IPS-11a (cell line): Measurements from ENCODE around the gene RGL3.
"Not testable (repeated sequence)": the region's sequence is repeated elsewhere in the genome, so short reads cannot be mapped to it uniquely, and the experiment has no call there.

Experiments
- H3K4me3 ChIP-seq: one replicate; pipeline ENCODE4 v1.5.1; 2013; ENCODE audit warnings: low read depth, low read length, control low read depth

Gene RGL3

DNA sequence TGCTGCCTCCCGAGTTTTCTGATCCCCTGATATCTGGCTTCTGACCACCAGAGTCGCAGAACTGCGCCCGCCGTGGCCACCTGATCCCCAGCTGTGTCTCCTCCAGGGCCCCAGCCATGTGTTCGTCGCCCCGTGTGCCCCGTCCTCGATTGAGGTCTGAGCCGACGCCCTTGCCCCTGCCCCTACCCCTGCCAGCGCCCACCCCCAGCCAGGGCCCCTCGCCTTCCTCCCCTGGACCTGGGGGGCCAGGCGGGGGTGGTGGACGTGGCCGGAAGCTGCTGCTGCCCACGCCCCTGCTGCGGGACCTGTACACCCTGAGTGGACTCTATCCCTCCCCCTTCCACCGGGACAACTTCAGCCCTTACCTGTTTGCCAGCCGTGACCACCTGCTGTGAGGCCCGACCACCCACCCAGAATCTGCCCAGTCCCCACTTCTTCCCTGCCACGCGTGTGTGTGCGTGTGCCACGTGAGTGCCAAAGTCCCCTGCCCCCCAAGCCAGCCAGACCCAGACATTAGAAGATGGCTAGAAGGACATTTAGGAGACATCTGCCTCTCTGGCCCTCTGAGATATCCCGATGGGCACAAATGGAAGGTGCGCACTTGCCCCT lies 54.7 kb downstream of the RGL3 start:
- no peak overlapping the region for H3K4me3 ChIP-seq

- H3K4me3 ChIP-seq = no peak overlapping the region
Measured at GRCh38 chr19:11363881-11364280, 55.2 kb downstream of the RGL3 start.

DNA sequence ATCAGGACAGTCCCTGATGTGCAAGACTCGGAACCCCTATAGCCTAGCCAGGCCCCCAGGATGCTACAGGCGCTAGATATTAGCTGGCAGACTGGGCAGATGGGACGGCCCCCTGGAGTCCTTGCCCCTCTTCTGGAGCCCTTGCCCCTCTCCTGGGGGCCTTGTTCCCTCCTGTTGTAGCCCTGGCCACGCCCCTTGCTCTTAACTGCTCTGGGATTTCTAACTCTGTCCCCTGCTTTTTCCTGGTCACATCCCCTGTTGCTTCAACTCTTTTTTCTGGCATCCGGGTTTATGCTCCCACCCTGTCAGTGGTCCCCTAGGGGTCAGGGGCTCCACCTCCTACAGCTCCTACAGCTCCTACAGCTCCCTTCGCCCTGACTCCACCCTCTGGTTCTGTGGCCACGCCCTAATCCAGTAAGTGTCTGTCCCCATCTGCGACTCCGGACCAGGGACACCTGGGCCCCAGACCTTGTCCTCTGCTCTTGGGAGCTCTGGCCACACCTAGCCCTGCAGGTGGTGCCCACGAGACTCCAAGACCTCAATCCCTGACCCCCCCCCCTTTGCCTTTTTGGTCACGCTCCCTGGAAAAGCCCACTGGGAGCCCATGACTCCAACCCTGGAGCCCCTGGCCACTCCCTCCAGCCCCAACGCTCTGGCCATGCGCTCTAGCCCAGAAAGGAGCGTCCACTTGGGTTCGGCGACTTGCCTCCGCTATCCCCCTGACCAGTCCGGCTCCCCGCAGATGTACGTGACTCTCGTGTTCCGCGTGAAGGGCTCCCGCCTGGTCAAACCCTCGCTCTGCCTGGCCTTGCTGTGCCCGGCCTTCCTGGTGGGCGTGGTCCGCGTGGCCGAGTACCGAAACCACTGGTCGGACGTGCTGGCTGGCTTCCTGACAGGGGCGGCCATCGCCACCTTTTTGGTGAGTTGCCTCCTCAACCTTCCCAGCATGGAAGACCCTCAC lies 57.1 kb downstream of the RGL3 start:
- peak overlapping the region; percentile 33 for H3K4me3 ChIP-seq

DNA sequence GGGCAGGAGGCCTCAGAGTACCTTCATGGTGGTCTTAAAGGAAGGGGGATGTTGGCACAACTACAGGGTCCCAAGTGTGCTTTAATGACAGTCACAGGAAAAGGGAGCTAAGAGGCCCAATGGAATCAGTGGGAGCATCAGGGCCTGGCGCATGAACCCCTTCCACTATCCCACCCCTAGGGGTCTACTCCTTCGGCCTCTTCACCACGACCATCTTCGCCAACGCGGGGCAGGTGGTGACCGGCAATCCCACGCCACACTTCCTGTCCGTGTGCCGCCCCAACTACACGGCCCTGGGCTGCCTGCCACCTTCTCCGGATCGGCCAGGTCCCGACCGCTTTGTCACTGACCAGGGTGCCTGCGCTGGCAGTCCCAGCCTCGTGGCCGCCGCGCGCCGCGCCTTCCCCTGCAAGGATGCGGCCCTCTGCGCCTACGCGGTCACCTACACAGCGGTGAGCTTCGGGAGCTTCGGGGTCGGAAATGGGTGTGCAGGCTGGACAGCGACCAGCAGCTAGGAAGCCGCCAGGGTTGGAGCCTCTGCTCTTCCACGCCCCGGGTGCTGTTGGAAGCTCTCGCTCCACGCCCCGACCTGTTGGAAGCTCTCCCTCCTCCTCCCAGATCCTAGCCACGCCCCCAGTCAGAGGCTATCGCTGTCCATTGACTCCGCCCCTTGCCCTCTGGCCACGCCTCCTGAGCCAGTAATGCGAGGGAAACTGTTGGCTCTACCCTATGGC lies 57.9 kb downstream of the RGL3 start:
- peak overlapping the region; percentile 33 for H3K4me3 ChIP-seq

DNA sequence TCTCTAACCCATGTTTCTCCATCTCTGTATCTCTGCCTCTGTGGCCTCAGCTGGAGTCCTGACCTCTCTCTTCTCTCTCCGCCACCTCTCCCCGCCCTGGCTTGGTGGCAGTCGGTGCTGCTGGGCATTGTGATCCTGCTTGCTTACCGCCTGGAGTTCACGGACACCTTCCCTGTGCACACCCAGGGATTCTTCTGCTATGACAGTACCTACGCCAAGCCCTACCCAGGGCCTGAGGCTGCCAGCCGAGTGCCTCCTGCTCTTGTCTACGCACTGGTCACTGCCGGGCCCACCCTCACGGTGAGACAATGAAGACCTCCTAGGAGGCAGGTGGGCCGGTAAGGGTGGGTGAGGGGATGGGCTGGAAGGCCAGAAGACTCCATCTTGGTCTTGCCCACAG lies 59.7 kb downstream of the RGL3 start:
- H3K4me3 ChIP-seq = no peak overlapping the region

GRCh38 chr19:11356676-11357550 lies 62.2 kb downstream of the RGL3 start:
- no peak overlapping the region for H3K4me3 ChIP-seq

- no peak overlapping the region for H3K4me3 ChIP-seq
Measured at GRCh38 chr19:11356074-11356397, 63.1 kb downstream of the RGL3 start.

DNA sequence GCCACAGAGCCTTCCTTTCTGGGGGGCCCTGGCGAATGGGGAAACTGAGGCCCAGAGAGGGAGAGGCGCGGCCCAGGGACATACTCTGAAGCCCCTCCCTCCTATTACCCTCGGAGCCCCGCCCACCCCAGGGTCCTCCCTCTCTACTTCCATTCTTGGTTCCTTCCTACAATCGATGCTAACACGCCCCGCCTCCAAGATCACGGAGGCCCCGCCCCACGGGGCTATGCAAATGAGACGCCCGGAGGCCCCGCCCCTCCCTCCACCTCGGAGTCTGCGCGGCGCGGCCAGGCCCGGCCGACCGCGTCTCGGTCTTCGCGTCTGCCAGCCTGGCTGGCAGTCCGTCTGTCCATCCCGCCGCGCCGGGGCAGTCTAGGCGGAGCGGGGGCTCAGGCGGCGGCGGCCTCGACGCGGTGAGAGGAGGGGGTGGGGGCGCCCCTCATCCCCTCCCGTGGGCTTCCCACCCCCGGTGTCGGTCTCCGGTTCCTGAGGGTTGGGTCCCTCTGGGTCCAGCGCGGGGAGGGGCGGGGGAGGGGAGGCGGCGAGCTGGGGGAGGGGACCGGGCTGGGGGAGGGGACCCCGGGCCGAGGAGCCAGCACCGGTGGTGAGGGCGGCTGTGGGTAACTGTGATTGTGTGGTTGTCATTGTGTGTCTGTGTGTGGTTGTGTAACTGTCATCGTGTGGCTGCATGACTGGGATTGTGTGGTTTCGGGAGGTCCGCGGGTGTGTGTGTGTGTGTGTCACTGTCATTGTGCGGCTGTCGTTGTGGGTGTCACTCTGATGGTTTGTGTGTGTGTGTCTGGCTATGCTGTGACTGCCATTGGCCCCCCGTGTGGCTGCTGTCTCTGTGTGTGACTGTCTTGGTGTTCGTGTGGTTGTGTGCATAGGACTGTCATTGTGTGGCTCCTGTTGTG lies 63.7 kb downstream of the RGL3 start, which contains the start of gene PLPPR2:
Gene PLPPR2, plus strand, starts transcription at position 273 of the 914 bp plus-strand sequence. CDS start 2,242 bp downstream, outside the sequence.
- peak within 1 kb of the TSS; percentile 17 for H3K4me3 ChIP-seq

GRCh38 chr19:11354102-11354501 lies 65.0 kb downstream of the RGL3 start:
- not testable (repeated sequence) for H3K4me3 ChIP-seq

GRCh38 chr19:11349171-11349570 lies 69.9 kb downstream of the RGL3 start:
- H3K4me3 ChIP-seq = no peak overlapping the region

- no peak overlapping the region for H3K4me3 ChIP-seq
Measured at GRCh38 chr19:11347546-11348039, 71.5 kb downstream of the RGL3 start.

- H3K4me3 ChIP-seq = peak within 1 kb of the TSS; percentile 91
Measured at GRCh38 chr19:11346104-11346940, 72.8 kb downstream of the RGL3 start, which contains the start of the genes CCDC159 and TMEM205. CCDC159 (plus strand) TSS chr19:11346519; CDS start chr19:11346607, 88 bp downstream. TMEM205 (minus strand) TSS chr19:11346268; CDS start chr19:11345619, 649 bp downstream.

- peak overlapping the region; percentile 91 for H3K4me3 ChIP-seq
Measured at GRCh38 chr19:11345122-11345803, 73.9 kb downstream of the RGL3 start.
